HEK293 (cell line): ENCODE results near the gene NCOA7.

Experiments used
- BCL11A ChIP-seq: fragments of 450-650 bp; formaldehyde crosslinking; IDR thresholded peaks from 2 replicates; pipeline ENCODE4 v1.5.1; 2016; ENCODE audit warnings: low read depth, missing biosample characterization, missing genetic modification characterization
- BCL6B ChIP-seq: fragments of 450-650 bp; formaldehyde crosslinking; IDR thresholded peaks from 2 replicates; pipeline ENCODE4 v1.5.1; 2017; ENCODE audit warnings: missing biosample characterization, missing genetic modification characterization
- GLI4 ChIP-seq: fragments of 450-650 bp; formaldehyde crosslinking; IDR thresholded peaks from 2 replicates; pipeline ENCODE4 v1.5.1; 2016; ENCODE audit warnings: missing biosample characterization, missing genetic modification characterization
- GLIS1 ChIP-seq: fragments of 450-650 bp; formaldehyde crosslinking; IDR thresholded peaks from 2 replicates; pipeline ENCODE4 v1.5.1; 2016; ENCODE audit warnings: missing biosample characterization, missing genetic modification characterization
- HOXD13 ChIP-seq: sonication (generic); formaldehyde crosslinking; IDR thresholded peaks from 2 replicates; pipeline ENCODE4 v1.8.0; 2022; ENCODE audit warnings: missing genetic modification reagents, borderline replicate concordance
- KLF10 ChIP-seq: fragments of 450-650 bp; IDR thresholded peaks from 2 replicates; pipeline ENCODE4 v1.5.1; 2018; ENCODE audit warnings: missing biosample characterization, mild to moderate bottlenecking, missing genetic modification characterization
- KLF16 ChIP-seq: fragments of 450-650 bp; formaldehyde crosslinking; IDR thresholded peaks from 2 replicates; pipeline ENCODE4 v1.5.1; 2017; ENCODE audit warnings: missing biosample characterization, missing genetic modification characterization
- PRDM10 ChIP-seq: fragments of 450-650 bp; formaldehyde crosslinking; IDR thresholded peaks from 2 replicates; pipeline ENCODE4 v1.5.1; 2016; ENCODE audit warnings: missing biosample characterization, missing genetic modification characterization
- PRDM6 ChIP-seq: fragments of 450-650 bp; formaldehyde crosslinking; IDR thresholded peaks from 2 replicates; pipeline ENCODE4 v1.5.1; 2017; ENCODE audit warnings: missing biosample characterization, missing genetic modification characterization
- REST ChIP-seq: fragments of 450-650 bp; formaldehyde crosslinking; IDR thresholded peaks from 2 replicates; pipeline ENCODE4 v1.5.1; 2016; ENCODE audit warnings: missing biosample characterization, missing genetic modification characterization
- SCRT2 ChIP-seq: fragments of 450-650 bp; formaldehyde crosslinking; IDR thresholded peaks from 2 replicates; pipeline ENCODE4 v1.5.1; 2016; ENCODE audit warnings: missing biosample characterization, missing genetic modification characterization
- ZBTB10 ChIP-seq: fragments of 450-650 bp; formaldehyde crosslinking; IDR thresholded peaks from 2 replicates; pipeline ENCODE4 v1.5.1; 2016; ENCODE audit warnings: missing biosample characterization, missing genetic modification characterization
- ZBTB20 ChIP-seq: fragments of 450-650 bp; formaldehyde crosslinking; IDR thresholded peaks from 2 replicates; pipeline ENCODE4 v1.5.1; 2016; ENCODE audit warnings: missing biosample characterization, missing genetic modification characterization
- ZBTB48 ChIP-seq: fragments of 450-650 bp; formaldehyde crosslinking; IDR thresholded peaks from 2 replicates; pipeline ENCODE4 v1.5.1; 2016; ENCODE audit warnings: missing biosample characterization, missing genetic modification characterization
- ZBTB7A ChIP-seq: fragments of 450-650 bp; formaldehyde crosslinking; IDR thresholded peaks from 2 replicates; pipeline ENCODE4 v1.5.1; 2016; ENCODE audit warnings: low read depth, missing biosample characterization, missing genetic modification characterization
- ZFP3 ChIP-seq: fragments of 450-650 bp; formaldehyde crosslinking; IDR thresholded peaks from 2 replicates; pipeline ENCODE4 v1.5.1; 2016; ENCODE audit warnings: low read depth, missing biosample characterization, missing genetic modification characterization
- ZNF138 ChIP-seq: fragments of 450-650 bp; formaldehyde crosslinking; IDR thresholded peaks from 2 replicates; pipeline ENCODE4 v1.5.1; 2016; ENCODE audit warnings: missing biosample characterization, missing genetic modification characterization, borderline replicate concordance
- ZNF2 ChIP-seq: fragments of 450-650 bp; formaldehyde crosslinking; IDR thresholded peaks from 2 replicates; pipeline ENCODE4 v1.5.1; 2016; ENCODE audit warnings: missing biosample characterization, missing genetic modification characterization
- ZNF248 ChIP-seq: fragments of 450-650 bp; formaldehyde crosslinking; IDR thresholded peaks from 2 replicates; pipeline ENCODE4 v1.5.1; 2017; ENCODE audit warnings: missing biosample characterization, missing genetic modification characterization
- ZNF610 ChIP-seq: fragments of 450-650 bp; formaldehyde crosslinking; IDR thresholded peaks from 2 replicates; pipeline ENCODE4 v1.5.1; 2016; ENCODE audit warnings: missing biosample characterization, missing genetic modification characterization, borderline replicate concordance
- ZNF658 ChIP-seq: fragments of 450-650 bp; formaldehyde crosslinking; IDR thresholded peaks from 2 replicates; pipeline ENCODE4; 2016; ENCODE audit warnings: missing biosample characterization, missing genetic modification characterization
- ZNF660 ChIP-seq: fragments of 450-650 bp; IDR thresholded peaks from 2 replicates; pipeline ENCODE4 v1.5.1; 2018; ENCODE audit warnings: missing biosample characterization, mild to moderate bottlenecking, missing genetic modification characterization
- ZNF704 ChIP-seq: fragments of 450-650 bp; formaldehyde crosslinking; IDR thresholded peaks from 2 replicates; pipeline ENCODE4 v1.5.1; 2016; ENCODE audit warnings: missing biosample characterization, missing genetic modification characterization
- ZXDB ChIP-seq: fragments of 450-650 bp; formaldehyde crosslinking; IDR thresholded peaks from 2 replicates; pipeline ENCODE4 v1.5.1; 2016; ENCODE audit warnings: missing biosample characterization, missing genetic modification characterization

NCOA7 gene

GRCh38 chr6:125749865-125750691 lies 40.7 kb upstream of the NCOA7 start (continued):
- TF ChIP-seq PRDM10 (tag by site-specific recombination): peak; percentile 100
- peak; percentile 54; the same call in 1 of the 2 replicates for TF ChIP-seq ZBTB10 (tag by site-specific recombination)
- peak; percentile 62; the same call in 1 of the 2 replicates for TF ChIP-seq ZNF610 (tag by site-specific recombination)
- no peak for TF ChIP-seq ZNF248
- TF ChIP-seq HOXD13: 0 out of 2 replicates have a peak, but pooled peaks have one; percentile 12
- TF ChIP-seq ZNF658 (tag by site-specific recombination): no peak
- peak; percentile 96 for TF ChIP-seq ZNF2
- TF ChIP-seq GLIS1 (tag by site-specific recombination): no peak
- 0 out of 2 replicates have a peak, but pooled peaks have one; percentile 29 for TF ChIP-seq GLI4 (tag by site-specific recombination)
- peak; percentile 8; the same call in 1 of the 2 replicates for TF ChIP-seq ZBTB20
- TF ChIP-seq KLF10 (tag by site-specific recombination): peak; percentile 23; the same call in 1 of the 2 replicates
- TF ChIP-seq ZNF138 (tag by site-specific recombination): no peak
- 0 out of 2 replicates have a peak, but pooled peaks have one; percentile 74 for TF ChIP-seq ZBTB7A
- 0 out of 2 replicates have a peak, but pooled peaks have one; percentile 47 for TF ChIP-seq BCL11A (tag by site-specific recombination)
- TF ChIP-seq ZBTB48 (tag by site-specific recombination): 0 out of 2 replicates have a peak, but pooled peaks have one; percentile 65
- peak; percentile 36 for TF ChIP-seq REST (tag by site-specific recombination)
- peak; percentile 69 for TF ChIP-seq PRDM6 (tag by site-specific recombination)
- peak; percentile 50; the same call in 1 of the 2 replicates for TF ChIP-seq KLF16 (tag by site-specific recombination)
- TF ChIP-seq BCL6B: 0 out of 2 replicates have a peak, but pooled peaks have one; percentile 10
- peak; percentile 91 for TF ChIP-seq ZNF660 (tag by site-specific recombination)
- TF ChIP-seq SCRT2 (tag by site-specific recombination): no peak
- TF ChIP-seq ZNF704 (tag by site-specific recombination): no peak
- no peak for TF ChIP-seq ZFP3 (tag by site-specific recombination)
- TF ChIP-seq ZXDB (tag by site-specific recombination): peak; percentile 24
